Measurements from ENCODE around the gene RAPGEF3.

RAPGEF3 gene

DNA sequence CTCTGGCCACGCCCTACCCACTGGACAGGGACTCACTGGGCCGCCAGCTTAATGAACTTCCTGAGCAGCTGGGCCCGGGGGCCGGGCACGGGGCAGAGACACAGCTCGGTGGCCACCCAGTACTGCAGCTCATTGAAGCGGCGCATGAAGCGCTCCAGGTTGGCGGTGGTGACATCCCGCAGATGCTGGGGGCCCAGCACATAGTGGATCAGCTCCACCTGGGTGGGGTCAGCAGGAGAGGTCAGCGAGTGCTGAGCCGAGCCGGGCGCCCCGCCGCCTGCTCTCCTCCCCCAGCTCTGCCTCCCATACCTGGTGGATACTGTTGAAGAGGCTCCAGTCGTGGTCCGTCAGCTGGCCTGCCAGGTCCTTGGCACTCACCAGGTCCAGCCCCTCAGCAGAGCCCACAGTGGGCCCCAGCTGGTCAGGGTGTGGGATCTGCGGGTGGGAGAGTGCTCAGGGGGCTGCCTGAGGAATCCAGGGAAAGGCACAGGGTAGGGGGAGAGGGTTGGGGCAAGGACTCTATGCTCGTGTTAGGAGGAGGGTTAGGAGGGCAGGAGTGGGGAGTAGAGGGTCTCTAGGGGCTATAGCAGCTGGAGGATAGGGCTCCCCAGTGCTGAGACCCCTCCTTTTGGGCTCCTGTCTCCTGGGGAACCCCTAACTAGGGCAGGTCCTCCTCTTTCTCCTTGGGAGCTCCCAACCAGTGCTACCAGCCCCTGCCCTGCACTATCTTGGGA lies 17.9 kb downstream of the RAPGEF3 start:
- TF ChIP-seq CTCF (IDR thresholded peaks at IDR 0.05) = no peak

DNA sequence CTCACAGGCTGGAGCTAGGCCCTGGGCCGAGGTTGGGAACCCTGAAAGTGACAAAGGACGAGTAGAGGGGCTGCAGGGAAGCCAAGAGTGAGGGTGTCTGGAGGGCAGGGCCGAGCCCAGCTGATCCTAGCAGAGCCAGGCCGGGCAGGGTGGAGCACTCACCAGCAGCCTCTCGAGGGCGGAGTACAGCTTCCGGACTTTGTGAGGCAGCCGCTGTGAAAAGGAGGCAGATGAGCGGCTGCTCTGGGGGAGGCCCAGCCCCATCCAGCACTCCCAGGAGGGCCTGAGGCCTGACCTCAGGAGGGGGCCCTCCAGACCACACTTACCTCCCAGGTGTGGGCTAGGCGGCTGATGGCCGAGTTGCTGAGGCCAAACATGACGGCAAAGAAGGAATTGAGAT lies 18.7 kb downstream of the RAPGEF3 start:
- TF ChIP-seq CTCF (IDR thresholded peaks at IDR 0.05) = no peak

GRCh38 chr12:47739297-47739696 lies 19.4 kb downstream of the RAPGEF3 start:
- no peak for TF ChIP-seq CTCF (IDR thresholded peaks at IDR 0.05)

DNA sequence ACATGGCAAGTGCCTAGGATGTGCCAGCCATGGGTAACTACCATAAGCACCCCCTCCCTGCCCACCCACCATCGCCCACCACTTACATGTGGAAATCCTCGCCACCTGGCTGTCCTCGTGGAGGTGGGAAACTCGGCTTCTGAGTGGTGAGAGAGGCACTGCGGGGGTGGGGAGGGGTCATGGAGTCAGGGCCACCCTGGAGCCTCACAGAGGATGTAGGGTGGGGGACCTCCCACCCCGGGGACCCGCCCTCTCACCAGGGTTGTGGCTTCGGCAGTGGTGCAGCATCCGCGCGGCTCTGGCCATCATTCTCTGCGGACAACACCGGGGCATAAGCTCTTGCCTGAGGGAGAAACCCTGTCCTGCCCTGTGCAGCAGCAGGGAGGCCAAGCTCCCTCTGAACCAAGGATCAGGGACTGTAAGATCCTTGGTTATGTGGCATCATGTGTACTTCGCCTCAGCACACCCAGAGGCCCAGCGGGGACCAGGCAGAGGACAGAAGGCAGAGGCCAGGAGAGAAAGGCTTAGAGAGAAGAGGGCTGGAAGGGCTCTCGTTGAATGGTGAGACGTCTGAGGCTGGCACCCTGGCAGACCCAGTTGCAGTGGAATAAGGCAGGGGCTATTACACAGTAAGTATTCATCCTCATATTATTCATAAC lies 20.6 kb downstream of the RAPGEF3 start:
- no peak for TF ChIP-seq CTCF (IDR thresholded peaks at IDR 0.05)

DNA sequence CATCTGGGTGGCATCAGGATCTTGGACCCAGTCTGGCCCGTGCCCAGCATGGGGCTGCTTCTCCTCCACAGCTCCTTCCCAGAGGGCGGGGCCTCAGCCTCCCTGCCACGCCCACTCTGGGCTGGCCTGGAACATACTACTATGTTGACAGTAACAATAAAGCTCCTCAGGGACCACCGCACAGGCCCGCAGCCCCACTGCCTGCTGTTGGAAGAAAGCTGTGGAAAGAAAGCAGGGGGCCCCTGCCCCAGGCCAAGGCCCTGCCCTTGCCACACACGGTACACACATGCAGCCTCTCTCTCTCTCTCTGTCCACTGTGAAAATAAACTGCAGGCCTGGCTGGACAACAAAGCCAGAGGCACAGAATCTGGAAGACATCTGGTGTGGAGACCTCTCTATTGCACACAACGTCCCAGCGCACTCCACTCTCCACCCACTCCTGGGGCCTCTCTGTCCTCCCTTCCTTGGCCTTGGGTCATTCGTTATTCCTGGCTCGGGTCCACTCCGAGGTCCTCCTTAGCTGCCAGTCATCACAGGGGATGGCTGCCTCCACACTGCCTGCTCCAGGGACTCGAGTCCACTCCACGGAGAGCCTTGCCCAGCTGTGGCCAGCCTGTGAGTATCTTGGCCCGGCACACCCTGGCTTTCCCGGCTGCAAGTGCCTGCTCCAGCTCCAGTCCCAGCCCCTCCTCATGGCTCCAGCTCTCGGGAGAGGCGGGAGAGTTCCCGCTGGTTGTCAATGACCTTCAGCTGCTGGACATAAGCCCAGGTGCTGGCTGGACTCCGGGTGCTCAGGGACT lies 21.6 kb downstream of the RAPGEF3 start:
- no peak for TF ChIP-seq CTCF (IDR thresholded peaks at IDR 0.05)

GRCh38 chr12:47736216-47736615 lies 22.5 kb downstream of the RAPGEF3 start:
- no peak for TF ChIP-seq CTCF (IDR thresholded peaks at IDR 0.05)

DNA sequence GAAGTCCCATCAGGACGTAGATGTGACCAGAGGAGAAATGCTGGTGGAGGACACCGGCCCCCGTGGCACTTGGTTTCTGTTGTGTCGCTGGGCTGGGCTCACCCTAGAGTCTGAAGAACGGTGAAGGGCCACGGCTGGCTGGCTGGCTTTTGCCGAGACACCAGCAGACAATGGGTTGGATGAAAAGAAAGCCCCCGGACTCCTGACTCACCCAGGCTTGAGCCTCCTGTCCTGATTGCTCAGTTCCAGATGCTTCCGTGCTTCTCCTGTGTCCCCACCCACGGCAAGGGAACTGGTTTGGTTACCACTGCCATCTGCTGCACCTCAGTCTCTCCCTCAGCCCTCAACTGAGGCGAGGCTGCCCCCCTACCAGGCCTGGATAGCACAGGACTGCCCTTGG lies 23.0 kb downstream of the RAPGEF3 start:
- TF ChIP-seq CTCF (IDR thresholded peaks at IDR 0.05) = no peak
